Subcutaneous abdominal adipose tissue (tissue), 5 donors: ENCODE results near the gene HACD3.
"Not testable (repeated sequence)": the region's sequence is repeated elsewhere in the genome, so short reads cannot be mapped to it uniquely, and the experiment has no call there.

ENCODE experiments used
- H3K27ac ChIP-seq: one replicate; pipeline ENCODE4 v1.7.0; 2013; ENCODE audit warnings: low read depth, mild to moderate bottlenecking, inconsistent platforms, low read length, moderate library complexity
- H3K27me3 ChIP-seq, 5 donors: one replicate each; pipeline ENCODE4 v1.7.0; 2013; ENCODE audit warnings: low read length in 5 of 5, inconsistent platforms in 1 of 5; ENCODE audit not compliant: control insufficient read depth in 5 of 5, insufficient read depth in 4 of 5
- H3K36me3 ChIP-seq, 5 donors: one replicate each; pipeline ENCODE4 v1.7.0; 2013; ENCODE audit warnings: low read length in 5 of 5; ENCODE audit not compliant: control insufficient read depth in 5 of 5, insufficient read depth in 5 of 5
- H3K4me1 ChIP-seq, 5 donors: one replicate each; pipeline ENCODE4 v1.7.0; 2013; ENCODE audit warnings: low read length in 5 of 5, mild to moderate bottlenecking in 3 of 5, moderate library complexity in 1 of 5; ENCODE audit not compliant: control insufficient read depth in 5 of 5, insufficient read depth in 5 of 5
- H3K4me3 ChIP-seq, 5 donors: one replicate each; pipeline ENCODE4 v1.7.0; 2013; ENCODE audit warnings: low read length in 5 of 5, low read depth in 1 of 5
- H3K9ac ChIP-seq, 5 donors: one replicate each; pipeline ENCODE4 v1.7.0; 2013; ENCODE audit warnings: low read length in 5 of 5, mild to moderate bottlenecking in 4 of 5, moderate library complexity in 3 of 5
- H3K9me3 ChIP-seq, 5 donors: one replicate each; pipeline ENCODE4 v1.7.0; 2013; ENCODE audit warnings: low read length in 5 of 5; ENCODE audit not compliant: control insufficient read depth in 5 of 5
- donor health status: healthy.
- donor health status: healthy.
- donor health status: healthy.
- donor health status: healthy.
- donor health status: healthy.

HACD3 gene

DNA sequence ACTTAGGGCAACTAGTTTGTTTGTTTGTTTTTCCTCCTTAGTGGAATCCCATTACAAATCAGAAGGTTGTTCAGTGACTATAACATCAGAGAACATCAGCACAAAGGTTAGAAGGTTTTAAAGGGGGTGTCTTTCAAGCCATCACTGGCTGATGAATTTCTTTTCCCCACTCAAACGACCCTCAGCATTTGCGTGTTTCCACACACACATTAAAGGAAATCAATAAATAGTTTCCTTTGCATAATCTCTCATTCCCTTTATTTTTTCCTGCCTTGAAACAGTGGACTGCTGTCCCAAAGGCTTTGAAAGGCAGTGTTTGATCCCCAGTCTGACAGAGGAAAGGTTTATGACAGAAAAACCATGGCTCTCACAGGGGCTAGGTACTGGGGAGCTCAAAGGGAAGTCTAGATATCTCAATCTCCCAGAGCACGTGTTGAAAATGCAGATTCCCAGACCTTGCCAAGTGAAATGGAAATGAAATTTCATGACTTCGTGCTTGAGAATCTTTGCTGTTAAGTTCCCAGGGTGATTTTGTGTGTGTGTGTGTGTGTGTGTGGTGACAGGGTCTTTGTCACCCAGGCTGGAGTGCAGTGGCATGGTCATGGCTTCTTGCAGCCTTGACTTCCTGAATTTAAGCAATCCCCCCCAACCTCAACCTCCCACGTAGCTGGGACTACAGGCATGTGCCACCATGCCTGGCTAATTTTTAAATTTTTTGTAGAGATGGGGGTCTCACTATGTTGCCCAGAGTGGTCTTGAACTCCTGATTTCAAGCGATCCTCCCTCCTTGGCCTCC is 82.9 kb downstream of the HACD3 start:
- no peak overlapping the region for H3K9ac ChIP-seq
- H3K4me1 ChIP-seq: peaks cover 10 to 29% (median 25%) of the 10 kb centered on the region in 5 donors
- no peaks in the 10 kb centered on the region for H3K27me3 ChIP-seq
- no peaks in the 10 kb centered on the region for H3K36me3 ChIP-seq
- H3K9me3 ChIP-seq: no peaks in the 10 kb centered on the region
- H3K27ac ChIP-seq: no peak overlapping the region
- no peak overlapping the region for H3K4me3 ChIP-seq

DNA sequence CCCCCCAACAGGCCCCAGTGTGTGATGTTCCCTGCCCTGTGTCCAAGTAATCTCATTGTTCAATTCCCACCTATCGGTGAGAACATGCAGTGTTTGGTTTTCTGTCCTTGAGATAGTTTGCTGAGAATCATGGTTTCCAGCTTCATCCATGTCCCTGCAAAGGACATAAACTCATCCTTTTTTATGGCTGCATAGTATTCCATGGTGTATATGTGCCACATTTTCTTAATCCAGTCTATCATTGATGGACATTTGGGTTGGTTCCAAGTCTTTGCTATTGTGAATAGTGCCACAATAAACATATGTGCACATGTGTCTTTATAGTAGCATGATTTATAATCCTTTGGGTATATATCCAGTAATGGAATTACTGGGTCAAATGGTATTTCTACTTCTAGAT is 85.6 kb downstream of the HACD3 start:
- not testable (repeated sequence) for H3K27ac ChIP-seq, H3K4me3 ChIP-seq, H3K9me3 ChIP-seq

DNA sequence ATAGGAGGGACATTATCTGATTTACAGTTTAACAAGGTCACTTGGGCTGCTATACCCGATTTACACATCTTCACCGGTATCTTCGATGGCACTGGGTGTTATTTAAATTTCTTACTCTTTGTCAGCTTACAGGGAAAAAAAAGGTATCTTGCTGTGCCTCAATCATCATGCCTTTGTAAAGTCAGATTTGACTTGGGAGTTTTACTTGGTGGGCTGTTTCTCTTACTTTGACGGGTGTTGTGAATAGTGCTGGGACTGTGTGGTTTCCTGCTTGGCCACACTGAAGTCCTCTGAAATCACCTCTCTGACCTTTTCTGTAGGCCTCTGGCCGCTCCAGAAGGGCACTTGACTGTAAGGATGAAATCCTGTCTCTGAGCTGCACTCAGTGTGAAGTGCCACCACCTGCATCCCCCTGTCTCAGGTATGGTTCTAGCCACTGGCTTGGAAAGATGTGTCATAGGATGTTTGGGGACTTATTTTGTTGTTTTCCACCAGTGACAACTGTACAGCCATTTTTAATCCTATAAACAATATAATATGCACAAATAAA is 88.4 kb downstream of the HACD3 start:
- peaks cover 0 to 13% (median 0%) of the 10 kb centered on the region in 5 donors for H3K36me3 ChIP-seq
- no peaks in the 10 kb centered on the region for H3K9me3 ChIP-seq
- no peak overlapping the region for H3K27ac ChIP-seq

More for the DNA sequence above, 85.6 kb downstream of the HACD3 start:
- peaks cover 7 to 14% (median 11%) of the 10 kb centered on the region in 5 donors for H3K4me1 ChIP-seq
- H3K36me3 ChIP-seq, H3K27me3 ChIP-seq, H3K9ac ChIP-seq: not testable (repeated sequence)

DNA sequence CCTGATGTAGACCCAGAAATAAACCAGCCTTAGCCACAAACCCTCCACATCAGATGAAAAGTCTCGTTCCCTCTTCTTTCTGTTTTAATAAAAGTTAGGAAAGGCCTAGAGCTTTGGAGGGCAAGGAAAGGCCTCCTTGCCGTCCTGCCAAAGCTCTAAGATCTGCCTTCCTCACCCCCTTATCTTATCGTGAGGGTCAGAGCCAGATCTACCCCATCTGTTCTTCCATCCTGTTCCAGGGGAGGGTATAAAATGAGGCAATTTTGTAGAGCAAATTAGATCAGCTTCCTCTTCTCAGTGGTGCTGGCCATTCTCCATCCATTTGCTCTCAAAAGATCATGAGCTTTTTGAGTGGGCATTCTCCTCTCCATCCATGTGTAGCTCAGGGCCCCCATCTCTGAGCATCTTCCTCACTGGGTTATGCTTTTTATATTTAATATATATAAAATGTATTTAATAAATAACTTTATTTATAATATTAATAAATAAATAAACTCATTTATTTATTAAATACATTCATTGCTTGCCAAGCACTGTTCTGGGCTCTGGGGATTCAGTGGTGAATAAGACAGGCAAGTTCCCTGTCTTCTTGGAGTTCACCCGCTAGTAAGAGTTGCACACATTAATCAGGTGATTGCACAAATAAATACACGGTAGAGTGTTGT is 89.5 kb downstream of the HACD3 start:
- H3K9me3 ChIP-seq: no peaks in the 10 kb centered on the region
- no peak overlapping the region for H3K4me3 ChIP-seq
- H3K9ac ChIP-seq: no peak overlapping the region
- H3K27ac ChIP-seq: no peak overlapping the region
- H3K36me3 ChIP-seq: peaks cover 5 to 22% (median 8%) of the 10 kb centered on the region in 5 donors
- H3K27me3 ChIP-seq: no peaks in the 10 kb centered on the region
- H3K4me1 ChIP-seq: no peaks in the 10 kb centered on the region

More for the DNA sequence above, 88.4 kb downstream of the HACD3 start:
- Histone ChIP-seq H3K4me1 (no peaks in the 10 kb centered on the region), H3K9ac (no peak overlapping the region), H3K27me3 (no peaks in the 10 kb centered on the region), H3K4me3 (no peak overlapping the region)

- Histone ChIP-seq H3K9me3 (no peaks in the 10 kb centered on the region), H3K27ac (no peak overlapping the region), H3K36me3 (peaks cover 5 to 33% (median 17%) of the 10 kb centered on the region in 5 donors)
Observed at GRCh38 chr15:65620833-65621232, 90.6 kb downstream of the HACD3 start.

GRCh38 chr15:65621638-65622037 is 91.4 kb downstream of the HACD3 start, which contains the start of gene SLC24A1:
SLC24A1 (plus strand) TSS chr15:65621938; CDS start chr15:65624081, 2,143 bp downstream.
- H3K4me1 ChIP-seq: no peaks in the 10 kb centered on the region
- H3K27me3 ChIP-seq: no peaks in the 10 kb centered on the region
- peaks cover 5 to 40% (median 23%) of the 10 kb centered on the region in 5 donors for H3K36me3 ChIP-seq

More at GRCh38 chr15:65620833-65621232, 90.6 kb downstream of the HACD3 start:
- no peaks in the 10 kb centered on the region for H3K27me3 ChIP-seq
- no peak overlapping the region for H3K9ac ChIP-seq
- no peaks in the 10 kb centered on the region for H3K4me1 ChIP-seq
- H3K4me3 ChIP-seq: no peak overlapping the region

DNA sequence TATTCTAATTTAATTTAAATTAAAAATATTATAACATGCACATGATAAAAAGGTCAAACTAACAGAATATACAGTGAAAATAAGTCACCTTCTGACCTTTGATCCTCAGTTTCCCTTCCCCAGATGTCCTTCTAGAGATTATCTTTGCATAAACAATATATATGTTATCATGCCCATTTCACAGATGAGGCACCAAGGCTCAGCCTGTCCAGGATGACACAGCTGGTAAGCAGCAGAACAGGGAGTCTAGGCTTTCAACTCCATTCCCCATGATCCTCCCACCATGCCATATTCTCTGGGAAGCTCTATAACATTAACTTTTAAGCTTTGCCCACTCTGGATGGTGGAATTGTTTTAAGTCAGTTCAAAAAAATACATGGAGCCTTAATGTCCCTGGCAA is 92.8 kb downstream of the HACD3 start:
- Histone ChIP-seq H3K27me3 (no peaks in the 10 kb centered on the region), H3K4me1 (no peaks in the 10 kb centered on the region), H3K36me3 (peaks cover 5 to 45% (median 23%) of the 10 kb centered on the region in 5 donors), H3K4me3 (no peak overlapping the region), H3K9ac (no peak overlapping the region), H3K27ac (no peak overlapping the region), H3K9me3 (no peaks in the 10 kb centered on the region)

More at GRCh38 chr15:65621638-65622037, 91.4 kb downstream of the HACD3 start, which contains the start of gene SLC24A1:
- H3K9ac ChIP-seq: no peak within 1 kb of the TSS
- no peak within 1 kb of the TSS for H3K4me3 ChIP-seq
- H3K9me3 ChIP-seq: no peaks in the 10 kb centered on the region
- no peak within 1 kb of the TSS for H3K27ac ChIP-seq

DNA sequence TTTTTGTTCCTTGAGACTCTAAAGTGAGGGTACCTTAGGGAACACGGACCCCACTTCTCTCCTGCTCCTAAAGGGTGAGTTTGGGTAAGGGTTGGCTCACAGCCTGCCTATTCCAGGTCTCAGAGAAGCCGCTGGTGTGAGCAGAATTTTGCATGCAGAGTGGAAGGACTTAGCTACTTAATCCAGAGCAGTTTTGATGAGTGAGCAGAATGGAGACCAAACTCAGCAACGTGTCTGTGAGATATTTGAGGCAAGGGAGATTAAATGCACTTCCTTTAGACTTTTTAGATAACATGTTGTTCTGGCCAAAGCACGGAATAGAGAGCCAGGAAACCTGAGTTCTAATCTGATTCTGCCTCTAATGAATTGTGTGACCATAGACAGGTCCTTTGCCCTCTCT is 96.6 kb downstream of the HACD3 start:
- no peaks in the 10 kb centered on the region for H3K27me3 ChIP-seq
- peaks cover 5 to 38% (median 23%) of the 10 kb centered on the region in 5 donors for H3K36me3 ChIP-seq
- no peak overlapping the region for H3K27ac ChIP-seq
- no peaks in the 10 kb centered on the region for H3K4me1 ChIP-seq
- no peak overlapping the region for H3K4me3 ChIP-seq
- H3K9me3 ChIP-seq: no peaks in the 10 kb centered on the region
- H3K9ac ChIP-seq: no peak overlapping the region
